LNCaP clone FGC (cell line): ENCODE data around the gene LITAF.
A peak's percentile ranks its signal among the peaks of the same experiment; 100 is the strongest.

Experiments
- DNase-seq: peaks from one replicate; pipeline ENCODE4 v3.0.0-alpha.2; 2011; ENCODE audit warnings: low read depth
- H3K4me3 ChIP-seq: 2 replicates; pipeline ENCODE4 v1.5.1; 2011; ENCODE audit warnings: mild to moderate bottlenecking, low read depth, low read length, control low read depth
- CTCF ChIP-seq: IDR thresholded peaks from 2 replicates; pipeline ENCODE4 v1.5.1; 2012; ENCODE audit warnings: mild to moderate bottlenecking; ENCODE audit not compliant: control insufficient read depth, insufficient read depth; ENCODE audit errors: extremely low read depth

LITAF gene

GRCh38 chr16:11588321-11589197 is 1.8 kb upstream of the LITAF start:
- H3K4me3 ChIP-seq = no peak overlapping the region
- no peak for DNase-seq
- no peak for TF ChIP-seq CTCF

GRCh38 chr16:11587643-11588247 is 1.0 kb upstream of the LITAF start:
- no peak for TF ChIP-seq CTCF
- peak overlapping the region; percentile 74 for H3K4me3 ChIP-seq
- DNase-seq = no peak

- H3K4me3 ChIP-seq = peak overlapping the region; percentile 74
- no peak for DNase-seq
- no peak for TF ChIP-seq CTCF
Measured at GRCh38 chr16:11586378-11586855, 302 bp downstream of the LITAF start.

GRCh38 chr16:11585460-11586377 is 1.0 kb downstream of the LITAF start:
- peak overlapping the region; percentile 74 for H3K4me3 ChIP-seq
- no peak for DNase-seq
- no peak for TF ChIP-seq CTCF

GRCh38 chr16:11583889-11584565 is 2.7 kb downstream of the LITAF start:
- peak overlapping the region; percentile 43 for H3K4me3 ChIP-seq
- no peak for TF ChIP-seq CTCF
- peak; percentile 94 for DNase-seq

GRCh38 chr16:11583166-11583565 is 3.6 kb downstream of the LITAF start:
- peak overlapping the region; percentile 43 for H3K4me3 ChIP-seq
- no peak for TF ChIP-seq CTCF
- no peak for DNase-seq
